Body of pancreas (tissue), 4 donors: ENCODE measurements around the gene NKAP. TPM values are rescaled to one million over a fixed set of nuclear protein-coding genes. Genes with fewer than 3 reads are reported as not detected.
A peak's percentile ranks its signal among the peaks of the same experiment; 100 is the strongest.

Experiments used
- ATAC-seq: fragments of 150-250 bp; one replicate; pipeline ENCODE4 v1.9.1; 2016
- DNase-seq, 4 donors: peaks; one replicate each; pipeline ENCODE4 v3.0.0-alpha.2; 2019
- H3K27ac ChIP-seq, 4 donors: fragments of 200-600 bp; sonication (generic); 1 replicate in 3 of 4; 2 replicates in 1 of 4; pipeline versions ENCODE4 v1.5.1 to v1.6.1; 2016 to 2019; ENCODE audit warnings: mild to moderate bottlenecking in 1 of 4, mixed read lengths in 1 of 4, moderate library complexity in 1 of 4
- H3K27me3 ChIP-seq, 2 donors: fragments of 200-600 bp; sonication (generic); one replicate each; pipeline ENCODE4 v1.6.0; 2016; ENCODE audit warnings: mild to moderate bottlenecking in 1 of 2
- H3K36me3 ChIP-seq, 2 donors: fragments of 200-600 bp; sonication (generic); replicated peaks in 1 of 2; 2 replicates each; pipeline ENCODE4 v1.5.1; 2016; ENCODE audit warnings: low read depth in 2 of 2; ENCODE audit not compliant: insufficient read depth in 1 of 2
- H3K4me1 ChIP-seq: fragments of 200-600 bp; sonication (generic); one replicate; pipeline ENCODE4 v1.6.0; 2016
- H3K4me3 ChIP-seq, 2 donors: fragments of 200-600 bp; sonication (generic); 1 replicate in 1 of 2; 2 replicates in 1 of 2; pipeline ENCODE4 v1.5.1; 2016 to 2019
- H3K9me3 ChIP-seq, 3 donors: fragments of 200-600 bp; sonication (generic); 1 replicate in 2 of 3; 2 replicates in 1 of 3; pipeline ENCODE4 v1.5.1; 2016
- POLR2A ChIP-seq, 3 donors: fragments of 450-650 bp; IDR thresholded peaks; one replicate each; pipeline ENCODE4 v1.6.1; 2016; ENCODE audit warnings: antibody characterized with exemption in 3 of 3, mild to moderate bottlenecking in 2 of 3
- WGBS, 2 donors: methylation state at CpG; one replicate each; pipeline ENCODE4 v1.1.5; 2017; 5-methylcytosine and 5-hydroxymethylcytosine counted together
- intact Hi-C: fragments of 100-400 bp; cut with DNase I; formaldehyde crosslinking; loops from one replicate; pipeline ENCODE4 v1.15.1; 2023
- total RNA-seq, 2 donors: library from RNA; depleted of rRNA; stranded (reverse); fragments of >200 nt; gene quantifications; one replicate each; pipeline ENCODE4 v1.1.0, GENCODE V29; 2016
- TF ChIP-seq, protein P1 (sequence below), 7 experiments: fragments of 450-650 bp in 4 of 7; fragments of 200-600 bp in 3 of 7; sonication (generic) in 3 of 7; IDR thresholded peaks; one replicate each; pipeline ENCODE4 v1.5.1; 2016 to 2019; ENCODE audit warnings: antibody characterized with exemption in 7 of 7

The NKAP gene
- total RNA-seq, 2 donors from 2014 or later, result 3.6 to 5.3 TPM

DNA sequence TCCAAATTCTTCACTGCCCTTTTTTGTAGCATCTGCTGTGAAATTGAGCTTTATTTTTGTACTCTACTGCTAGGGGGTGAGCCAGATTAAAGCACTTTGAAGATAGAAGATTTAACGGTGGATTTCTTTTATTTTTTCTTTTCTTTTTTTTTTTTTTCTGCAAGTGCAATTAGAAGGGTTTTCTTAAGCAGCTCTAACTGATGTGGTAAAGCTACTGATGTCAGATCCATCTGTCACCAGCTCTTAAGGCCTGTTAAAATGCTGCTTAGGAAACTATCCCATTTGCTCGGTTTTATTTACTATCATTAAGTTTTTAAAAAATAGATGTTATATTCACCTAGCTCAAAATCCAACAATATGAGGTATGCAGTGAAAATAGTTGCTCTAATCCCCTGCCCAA lies 64.8 kb downstream of the NKAP start:
- TF ChIP-seq, protein P1, sequence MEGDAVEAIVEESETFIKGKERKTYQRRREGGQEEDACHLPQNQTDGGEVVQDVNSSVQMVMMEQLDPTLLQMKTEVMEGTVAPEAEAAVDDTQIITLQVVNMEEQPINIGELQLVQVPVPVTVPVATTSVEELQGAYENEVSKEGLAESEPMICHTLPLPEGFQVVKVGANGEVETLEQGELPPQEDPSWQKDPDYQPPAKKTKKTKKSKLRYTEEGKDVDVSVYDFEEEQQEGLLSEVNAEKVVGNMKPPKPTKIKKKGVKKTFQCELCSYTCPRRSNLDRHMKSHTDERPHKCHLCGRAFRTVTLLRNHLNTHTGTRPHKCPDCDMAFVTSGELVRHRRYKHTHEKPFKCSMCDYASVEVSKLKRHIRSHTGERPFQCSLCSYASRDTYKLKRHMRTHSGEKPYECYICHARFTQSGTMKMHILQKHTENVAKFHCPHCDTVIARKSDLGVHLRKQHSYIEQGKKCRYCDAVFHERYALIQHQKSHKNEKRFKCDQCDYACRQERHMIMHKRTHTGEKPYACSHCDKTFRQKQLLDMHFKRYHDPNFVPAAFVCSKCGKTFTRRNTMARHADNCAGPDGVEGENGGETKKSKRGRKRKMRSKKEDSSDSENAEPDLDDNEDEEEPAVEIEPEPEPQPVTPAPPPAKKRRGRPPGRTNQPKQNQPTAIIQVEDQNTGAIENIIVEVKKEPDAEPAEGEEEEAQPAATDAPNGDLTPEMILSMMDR (IDR thresholded peaks at IDR 0.05), result no peak
- no peak for TF ChIP-seq POLR2A (IDR thresholded peaks at IDR 0.05)
- no peaks in the 10 kb centered on the region for H3K4me1 ChIP-seq
- no peak overlapping the region for H3K4me3 ChIP-seq
- no peaks in the 10 kb centered on the region for H3K36me3 ChIP-seq
- DNase-seq, result no peak
- WGBS, 2 donors, result 57 to 71% methylated on average over 2 of the region's 2 CpGs
- H3K27ac ChIP-seq, result no peak overlapping the region
- ATAC-seq, result no peak
- intact Hi-C loops, result no loop called here
- H3K27me3 ChIP-seq, result no peaks in the 10 kb centered on the region
- no peaks in the 10 kb centered on the region for H3K9me3 ChIP-seq

GRCh38 chrX:119871599-119872395 lies 71.8 kb downstream of the NKAP start, which contains the start of the genes NDUFA1 and RNF113A:
TSS of gene NDUFA1 (plus strand) at chrX:119871832. CDS start at chrX:119871912, 80 bp downstream.
TSS of gene RNF113A (minus strand) at chrX:119871733. CDS start at chrX:119871613, 120 bp downstream.
- DNase-seq (peak; percentile 83 to 88 (median 85)), ATAC-seq (peak; percentile 98)
- Histone ChIP-seq H3K36me3 (no peaks in the 10 kb centered on the region), H3K27me3 (no peaks in the 10 kb centered on the region), H3K4me3 (peak within 1 kb of the TSS; percentile 37 to 63), H3K4me1 (peaks cover 9% of the 10 kb centered on the region), H3K27ac (peak within 1 kb of the TSS; percentile 71 to 96 (median 91)), H3K9me3 (no peaks in the 10 kb centered on the region)
- TF ChIP-seq POLR2A (IDR thresholded peaks at IDR 0.05), result peak; percentile 79 to 94 (median 92)
- TF ChIP-seq, protein P1 (IDR thresholded peaks at IDR 0.05), result peak in 1 of 7 experiments; percentile 5
- intact Hi-C loops, result no loop called here
- 0% methylated on average over 46 of the region's 62 CpGs; no CpG with 5 or more reads in 1 of the 2 donors for WGBS, 2 donors

DNA sequence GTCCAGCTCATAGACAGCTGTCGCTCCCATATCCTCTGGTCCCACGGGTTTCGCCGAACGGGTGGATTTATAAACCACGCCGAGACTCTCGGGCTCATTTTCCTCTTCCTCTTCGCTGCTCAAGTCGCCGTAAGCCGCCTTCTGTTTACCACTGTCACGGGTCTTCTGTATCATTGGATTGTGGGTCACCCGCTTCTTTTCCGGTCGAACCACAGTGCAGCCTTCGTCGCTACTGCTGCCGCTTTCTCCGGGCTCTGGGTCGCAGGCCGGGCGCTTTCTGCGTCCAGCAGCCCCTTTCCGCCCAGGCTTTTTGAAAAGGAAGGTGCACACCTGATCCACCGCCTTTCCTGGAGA lies 72.3 kb downstream of the NKAP start:
- TF ChIP-seq POLR2A (IDR thresholded peaks at IDR 0.05), result no peak
- TF ChIP-seq, protein P1 (IDR thresholded peaks at IDR 0.05), result no peak
- intact Hi-C loops, result no loop called here
- H3K27ac ChIP-seq, result peak overlapping the region; percentile 71 to 96 (median 91)
- H3K4me1 ChIP-seq, result peaks cover 9% of the 10 kb centered on the region
- no peaks in the 10 kb centered on the region for H3K9me3 ChIP-seq
- peak overlapping the region; percentile 37 to 63 for H3K4me3 ChIP-seq
- ATAC-seq (peak; percentile 43), DNase-seq (no peak)
- WGBS, 2 donors, result 0% methylated on average over 7 to 20 of the region's 26 CpGs
- no peaks in the 10 kb centered on the region for H3K27me3 ChIP-seq
- H3K36me3 ChIP-seq, result no peaks in the 10 kb centered on the region

Other genes starting within 250 kb of the NKAP start
- 1 to 10 TPM in 1 of 2 donors, not detected in 1; 2.6 TPM for gene SOWAHD, start 185.2 kb downstream of the NKAP start, total RNA-seq
- 100 to 1,000 TPM; 497 to 592 TPM for gene RPL39, start 152.1 kb downstream of the NKAP start, total RNA-seq
- 1 to 10 TPM; 2.6 to 4.2 TPM for gene UPF3B, start 90.8 kb downstream of the NKAP start, total RNA-seq
- gene RNF113A, start 72.0 kb downstream of the NKAP start, total RNA-seq, result 10 to 100 TPM in 1 of 2 donors, 1 to 10 TPM in 1; 9.1 to 10.5 TPM
- gene NDUFA1, start 71.9 kb downstream of the NKAP start, total RNA-seq, result 10 to 100 TPM; 13.5 to 15.6 TPM
- gene AKAP14, start 47.9 kb downstream of the NKAP start, total RNA-seq, result not detected
- gene RHOXF2B, start 133.9 kb upstream of the NKAP start, total RNA-seq, result not detected
- gene RHOXF1, start 172.2 kb upstream of the NKAP start, total RNA-seq, result not detected
- gene RHOXF2, start 214.9 kb upstream of the NKAP start, total RNA-seq, result not detected